ENCODE results near the gene CEP192.

GRCh38 chr18:13067966-13068365 is 76.8 kb downstream of the CEP192 start:
- TF ChIP-seq CTCF (IDR thresholded peaks at IDR 0.05; ENCODE audit: low read depth, low read length, missing input control): no peak
- no peak for TF ChIP-seq SP1 (IDR thresholded peaks at IDR 0.05)

Measured in liver (tissue), 3 donors.